Lower lobe of right lung (tissue), 2 donors: ENCODE results near the gene OR1J4. TPM values are rescaled to one million over a fixed set of nuclear protein-coding genes. Genes with fewer than 3 reads are reported as not detected.

Experiments
- ATAC-seq, 2 donors: fragments of 200-7000 bp; cut with Tn5 transposase; one replicate each; pipeline ENCODE4 v1.9.1; 2020 to 2022; ENCODE audit warnings: mild to moderate bottlenecking in 2 of 2, moderate library complexity in 2 of 2
- DNase-seq: peaks from one replicate; pipeline ENCODE4 v3.0.0-alpha.2; 2020
- H3K27ac ChIP-seq: fragments of 200-600 bp; one replicate; pipeline ENCODE4 v1.8.0; 2022
- H3K27me3 ChIP-seq: fragments of 200-600 bp; one replicate; pipeline ENCODE4 v1.8.0; 2022; ENCODE audit warnings: low read depth
- H3K36me3 ChIP-seq: fragments of 200-600 bp; one replicate; pipeline ENCODE4 v1.8.0; 2022; ENCODE audit warnings: mild to moderate bottlenecking
- H3K4me1 ChIP-seq: fragments of 200-600 bp; one replicate; pipeline ENCODE4 v1.8.0; 2022
- H3K4me3 ChIP-seq: fragments of 200-600 bp; one replicate; pipeline ENCODE4 v1.8.0; 2022; ENCODE audit warnings: mild to moderate bottlenecking
- H3K9me3 ChIP-seq: fragments of 200-600 bp; one replicate; pipeline ENCODE4 v1.8.0; 2022
- intact Hi-C: fragments of 100-400 bp; cut with DNase I; formaldehyde crosslinking; loops from one replicate; pipeline ENCODE4 v1.11.0; 2022
- total RNA-seq: library from RNA; stranded (reverse); fragmentation: NEBNext Ultra II Directional; extraction: Animal tissue kit (Norgen Biotek cat#: 25700); gene quantifications from one replicate; pipeline ENCODE4 v1.2.1, GENCODE V29; 2021
- TF ChIP-seq, protein P1 (sequence below): fragments of 200-600 bp; IDR thresholded peaks from one replicate; pipeline ENCODE4 v1.8.0; 2022; ENCODE audit warnings: antibody characterized with exemption, mild to moderate bottlenecking
- donor health status: DM: no; HTN: yes; CAD: no; lungs with severe emphysema.

The OR1J4 gene
- total RNA-seq, 1 donor from 2014 or later, result not detected

DNA sequence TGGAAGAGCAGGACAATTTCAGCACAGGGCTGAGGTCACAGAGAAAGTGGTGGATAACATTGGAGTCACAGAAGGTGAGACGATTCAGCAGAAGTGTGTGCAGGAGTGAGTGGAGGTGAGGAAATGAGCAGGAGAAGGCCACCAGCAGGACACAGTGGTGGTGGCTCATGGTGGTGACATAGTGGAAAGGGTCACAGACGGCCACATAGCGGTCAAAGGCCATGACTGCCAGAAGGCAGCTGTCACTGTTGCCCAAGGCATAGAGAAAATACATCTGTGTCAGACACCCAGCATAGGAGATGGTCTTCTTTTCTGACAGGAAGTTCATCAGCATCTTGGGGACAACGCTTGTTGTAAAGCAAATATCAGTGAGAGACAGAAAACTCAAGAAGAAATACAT is 49.0 kb downstream of the OR1J4 start:
- no peaks in the 10 kb centered on the region for H3K4me1 ChIP-seq
- intact Hi-C loops, result no loop called here
- H3K9me3 ChIP-seq, result no peaks in the 10 kb centered on the region
- H3K4me3 ChIP-seq, result no peak overlapping the region
- ATAC-seq, result no peak
- DNase-seq, result no peak
- no peak overlapping the region for H3K27ac ChIP-seq
- TF ChIP-seq, protein P1, sequence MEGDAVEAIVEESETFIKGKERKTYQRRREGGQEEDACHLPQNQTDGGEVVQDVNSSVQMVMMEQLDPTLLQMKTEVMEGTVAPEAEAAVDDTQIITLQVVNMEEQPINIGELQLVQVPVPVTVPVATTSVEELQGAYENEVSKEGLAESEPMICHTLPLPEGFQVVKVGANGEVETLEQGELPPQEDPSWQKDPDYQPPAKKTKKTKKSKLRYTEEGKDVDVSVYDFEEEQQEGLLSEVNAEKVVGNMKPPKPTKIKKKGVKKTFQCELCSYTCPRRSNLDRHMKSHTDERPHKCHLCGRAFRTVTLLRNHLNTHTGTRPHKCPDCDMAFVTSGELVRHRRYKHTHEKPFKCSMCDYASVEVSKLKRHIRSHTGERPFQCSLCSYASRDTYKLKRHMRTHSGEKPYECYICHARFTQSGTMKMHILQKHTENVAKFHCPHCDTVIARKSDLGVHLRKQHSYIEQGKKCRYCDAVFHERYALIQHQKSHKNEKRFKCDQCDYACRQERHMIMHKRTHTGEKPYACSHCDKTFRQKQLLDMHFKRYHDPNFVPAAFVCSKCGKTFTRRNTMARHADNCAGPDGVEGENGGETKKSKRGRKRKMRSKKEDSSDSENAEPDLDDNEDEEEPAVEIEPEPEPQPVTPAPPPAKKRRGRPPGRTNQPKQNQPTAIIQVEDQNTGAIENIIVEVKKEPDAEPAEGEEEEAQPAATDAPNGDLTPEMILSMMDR, result no peak
- H3K27me3 ChIP-seq, result no peaks in the 10 kb centered on the region
- H3K36me3 ChIP-seq, result no peaks in the 10 kb centered on the region

Other genes starting within 250 kb of the OR1J4 start
- 14.9 TPM for gene PTGS1, start 148.1 kb upstream of the OR1J4 start, total RNA-seq
- gene OR1J1, start 41.2 kb upstream of the OR1J4 start, total RNA-seq, result not detected
- gene OR1J2, start 8.3 kb upstream of the OR1J4 start, total RNA-seq, result not detected
- gene OR1N1, start 8.2 kb downstream of the OR1J4 start, total RNA-seq, result not detected
- not detected for gene OR1N2, start 34.0 kb downstream of the OR1J4 start, total RNA-seq
- 0.27 TPM for gene OR1L8, start 64.2 kb downstream of the OR1J4 start, total RNA-seq
- gene OR1Q1, start 95.6 kb downstream of the OR1J4 start, total RNA-seq, result not detected
- gene OR1B1, start 138.5 kb downstream of the OR1J4 start, total RNA-seq, result not detected
- not detected for gene OR1L1, start 142.6 kb downstream of the OR1J4 start, total RNA-seq
- not detected for gene OR1L3, start 156.0 kb downstream of the OR1J4 start, total RNA-seq
- not detected for gene OR1L4, start 204.8 kb downstream of the OR1J4 start, total RNA-seq
- gene OR1L6, start 223.2 kb downstream of the OR1J4 start, total RNA-seq, result not detected